ENCODE results near the gene RCAN1. TPM values are rescaled to one million over a fixed set of nuclear protein-coding genes. Genes with fewer than 3 reads are reported as not detected.

The RCAN1 gene
- 10 to 100 TPM; 11.5 to 13.2 TPM for total RNA-seq

GRCh38 chr21:34614628-34615486 is at the start of gene RCAN1:
Gene RCAN1 (minus strand): TSS chr21:34615113. CDS start chr21:34615011, 102 bp downstream.
- H3K27me3 Mint-ChIP-seq = no peaks in the 10 kb centered on the region
- no peaks in the 10 kb centered on the region for H3K36me3 Mint-ChIP-seq
- peak within 1 kb of the TSS; percentile 73 for H3K27ac Mint-ChIP-seq
- no peaks in the 10 kb centered on the region for H3K9me3 Mint-ChIP-seq
- peak within 1 kb of the TSS; percentile 83 for H3K4me3 Mint-ChIP-seq
- DNase-seq = peak; percentile 86
- H3K4me1 Mint-ChIP-seq = peaks cover 29% of the 10 kb centered on the region

- Mint-ChIP-seq H3K4me3 (no peak overlapping the region), H3K36me3 (peaks cover 2% of the 10 kb centered on the region), H3K9me3 (peaks cover 23% of the 10 kb centered on the region), H3K27me3 (peaks cover 31% of the 10 kb centered on the region), H3K4me1 (no peaks in the 10 kb centered on the region), H3K27ac (no peak overlapping the region)
- no peak for DNase-seq
Measured at GRCh38 chr21:34661848-34662247, 46.9 kb upstream of the RCAN1 start.

GRCh38 chr21:34653522-34653921 is 38.6 kb upstream of the RCAN1 start:
- Mint-ChIP-seq H3K4me3 (no peak overlapping the region), H3K9me3 (peaks cover 2% of the 10 kb centered on the region), H3K27ac (no peak overlapping the region), H3K36me3 (no peaks in the 10 kb centered on the region), H3K4me1 (no peaks in the 10 kb centered on the region), H3K27me3 (peaks cover 52% of the 10 kb centered on the region)
- no peak for DNase-seq

GRCh38 chr21:34651642-34652041 is 36.7 kb upstream of the RCAN1 start:
- H3K36me3 Mint-ChIP-seq = no peaks in the 10 kb centered on the region
- no peak for DNase-seq
- H3K4me3 Mint-ChIP-seq = no peak overlapping the region
- H3K27me3 Mint-ChIP-seq = peaks cover 46% of the 10 kb centered on the region
- H3K9me3 Mint-ChIP-seq = peaks cover 2% of the 10 kb centered on the region
- no peak overlapping the region for H3K27ac Mint-ChIP-seq
- no peaks in the 10 kb centered on the region for H3K4me1 Mint-ChIP-seq

- no peak for DNase-seq
- peaks cover 39% of the 10 kb centered on the region for H3K27me3 Mint-ChIP-seq
- H3K36me3 Mint-ChIP-seq = no peaks in the 10 kb centered on the region
Measured at GRCh38 chr21:34650861-34651431, 36.0 kb upstream of the RCAN1 start.

GRCh38 chr21:34649400-34649799 is 34.5 kb upstream of the RCAN1 start:
- no peak for DNase-seq
- Mint-ChIP-seq H3K4me3 (no peak overlapping the region), H3K36me3 (no peaks in the 10 kb centered on the region), H3K27ac (no peak overlapping the region), H3K4me1 (no peaks in the 10 kb centered on the region), H3K9me3 (peaks cover 2% of the 10 kb centered on the region), H3K27me3 (peaks cover 31% of the 10 kb centered on the region)

More at GRCh38 chr21:34650861-34651431, 36.0 kb upstream of the RCAN1 start:
- H3K4me1 Mint-ChIP-seq = no peaks in the 10 kb centered on the region
- H3K27ac Mint-ChIP-seq = no peak overlapping the region
- peaks cover 2% of the 10 kb centered on the region for H3K9me3 Mint-ChIP-seq
- no peak overlapping the region for H3K4me3 Mint-ChIP-seq

GRCh38 chr21:34648739-34649297 is 33.9 kb upstream of the RCAN1 start:
- Mint-ChIP-seq H3K4me1 (no peaks in the 10 kb centered on the region), H3K36me3 (no peaks in the 10 kb centered on the region), H3K27me3 (peaks cover 29% of the 10 kb centered on the region), H3K27ac (no peak overlapping the region), H3K9me3 (peaks cover 2% of the 10 kb centered on the region), H3K4me3 (no peak overlapping the region)
- no peak for DNase-seq

- Mint-ChIP-seq H3K27ac (no peak overlapping the region), H3K36me3 (no peaks in the 10 kb centered on the region), H3K4me1 (peaks cover 2% of the 10 kb centered on the region), H3K27me3 (peaks cover 20% of the 10 kb centered on the region), H3K9me3 (peaks cover 2% of the 10 kb centered on the region), H3K4me3 (no peak overlapping the region)
- DNase-seq = no peak
Measured at GRCh38 chr21:34647555-34647954, 32.6 kb upstream of the RCAN1 start.

- Mint-ChIP-seq H3K27me3 (peaks cover 8% of the 10 kb centered on the region), H3K4me3 (no peak overlapping the region), H3K36me3 (no peaks in the 10 kb centered on the region), H3K9me3 (no peaks in the 10 kb centered on the region), H3K27ac (no peak overlapping the region), H3K4me1 (peaks cover 15% of the 10 kb centered on the region)
- DNase-seq = no peak
Measured at GRCh38 chr21:34644825-34645224, 29.9 kb upstream of the RCAN1 start.

GRCh38 chr21:34642211-34643075 is 27.5 kb upstream of the RCAN1 start:
- Mint-ChIP-seq H3K4me1 (peaks cover 21% of the 10 kb centered on the region), H3K4me3 (no peak overlapping the region), H3K27me3 (no peaks in the 10 kb centered on the region), H3K27ac (no peak overlapping the region), H3K9me3 (no peaks in the 10 kb centered on the region), H3K36me3 (no peaks in the 10 kb centered on the region)
- DNase-seq = no peak

- H3K9me3 Mint-ChIP-seq = no peaks in the 10 kb centered on the region
- DNase-seq = no peak
- no peaks in the 10 kb centered on the region for H3K36me3 Mint-ChIP-seq
- no peaks in the 10 kb centered on the region for H3K27me3 Mint-ChIP-seq
- H3K4me3 Mint-ChIP-seq = no peak overlapping the region
- H3K4me1 Mint-ChIP-seq = peaks cover 21% of the 10 kb centered on the region
- H3K27ac Mint-ChIP-seq = peak overlapping the region; percentile 27
Measured at GRCh38 chr21:34640858-34641257, 25.9 kb upstream of the RCAN1 start.

- Mint-ChIP-seq H3K36me3 (no peaks in the 10 kb centered on the region), H3K9me3 (no peaks in the 10 kb centered on the region), H3K4me1 (peaks cover 21% of the 10 kb centered on the region), H3K27ac (peak overlapping the region; percentile 27), H3K27me3 (no peaks in the 10 kb centered on the region), H3K4me3 (no peak overlapping the region)
- DNase-seq = peak; percentile 21
Measured at GRCh38 chr21:34639882-34640788, 25.2 kb upstream of the RCAN1 start.

- Mint-ChIP-seq H3K36me3 (no peaks in the 10 kb centered on the region), H3K4me3 (no peak overlapping the region), H3K4me1 (peaks cover 21% of the 10 kb centered on the region), H3K9me3 (no peaks in the 10 kb centered on the region), H3K27me3 (peaks cover 3% of the 10 kb centered on the region), H3K27ac (no peak overlapping the region)
- DNase-seq = no peak
Measured at GRCh38 chr21:34639250-34639649, 24.3 kb upstream of the RCAN1 start.

- no peak overlapping the region for H3K4me3 Mint-ChIP-seq
- DNase-seq = no peak
- H3K27ac Mint-ChIP-seq = no peak overlapping the region
- H3K36me3 Mint-ChIP-seq = no peaks in the 10 kb centered on the region
- H3K9me3 Mint-ChIP-seq = no peaks in the 10 kb centered on the region
- H3K4me1 Mint-ChIP-seq = peaks cover 18% of the 10 kb centered on the region
- H3K27me3 Mint-ChIP-seq = peaks cover 7% of the 10 kb centered on the region
Measured at GRCh38 chr21:34636961-34637360, 22.0 kb upstream of the RCAN1 start.
